ENCODE data around the gene PARVA.

The PARVA gene

DNA sequence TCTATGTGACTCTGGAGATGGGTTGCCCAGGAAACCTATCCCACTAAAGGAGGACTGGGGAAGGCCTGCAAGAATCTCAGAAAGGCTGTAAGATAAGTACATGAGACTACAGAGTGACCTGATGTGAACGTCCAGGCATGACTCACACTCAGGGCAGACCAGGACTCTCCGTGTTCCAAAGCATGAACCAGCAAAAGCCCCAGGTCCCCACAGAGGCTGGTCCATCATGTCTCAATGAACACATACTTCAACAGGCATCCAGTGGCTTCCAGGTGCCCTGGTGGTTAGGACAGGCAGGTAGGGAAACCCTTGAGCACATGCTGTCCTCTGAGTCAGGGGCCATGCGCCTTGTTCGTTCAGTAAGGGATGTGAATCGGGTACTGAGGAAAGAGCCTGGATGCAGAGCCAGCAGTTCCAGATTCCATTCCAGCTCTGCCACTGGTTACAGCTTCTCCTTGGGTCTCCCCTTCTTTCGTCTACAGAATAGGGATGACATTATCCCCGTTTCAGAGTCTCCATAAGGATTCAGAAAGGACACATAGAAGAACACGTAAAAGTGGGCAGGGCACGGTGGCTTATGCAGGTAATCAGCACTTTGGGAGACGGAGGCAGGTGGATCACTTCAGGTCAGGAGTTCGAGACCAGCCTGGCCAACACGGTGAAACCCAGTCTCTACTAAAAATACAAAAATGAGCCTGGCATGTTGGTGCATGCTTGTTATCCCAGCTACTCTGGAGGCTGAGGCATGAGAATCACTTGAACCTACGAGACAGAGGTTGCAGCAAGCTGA, 167.8 kb downstream of the PARVA start:
- in situ Hi-C loops (cut with MboI; ENCODE audit: low sequenced_read_pairs): no loop called here

DNA sequence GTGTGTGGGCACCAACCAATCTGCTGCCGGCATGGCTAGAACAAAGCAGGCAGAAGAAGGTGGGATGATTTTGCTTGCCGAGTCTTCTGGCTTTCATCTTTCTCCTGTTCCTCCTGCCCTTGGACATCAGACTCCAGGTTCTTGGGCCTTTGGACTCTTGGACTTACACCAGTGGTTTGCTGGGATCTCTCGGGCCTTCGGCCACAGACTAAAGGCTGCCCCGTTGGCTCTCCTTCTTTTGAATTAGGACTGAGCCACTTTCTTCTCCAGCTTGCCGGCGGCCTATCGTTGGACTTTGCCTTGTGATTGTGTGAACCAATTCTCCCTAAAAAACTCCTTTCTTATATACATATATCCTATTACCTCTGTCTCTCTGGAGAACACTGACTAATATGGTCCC, 168.8 kb downstream of the PARVA start:
- in situ Hi-C loops (cut with MboI; ENCODE audit: low sequenced_read_pairs): no loop called here

DNA sequence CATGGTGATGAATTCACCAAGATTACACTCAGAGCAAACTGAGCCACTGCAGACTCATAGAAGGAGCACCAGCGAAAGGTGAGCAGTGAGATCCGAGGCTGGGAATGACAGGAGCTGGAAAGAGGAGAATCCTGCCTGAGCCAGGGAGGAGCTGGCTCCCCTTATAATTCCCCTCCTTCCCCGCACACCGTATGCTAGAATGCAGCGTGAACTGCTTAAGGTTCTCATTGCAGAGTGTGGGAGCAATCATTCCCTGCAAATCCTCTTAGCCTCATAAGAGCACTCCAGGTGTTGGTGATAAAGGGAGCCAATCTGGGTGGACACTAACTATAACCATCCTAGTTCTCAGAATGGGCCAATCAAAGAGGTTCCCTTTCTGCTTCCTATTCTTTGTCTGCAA, 169.3 kb downstream of the PARVA start:
- in situ Hi-C loops (cut with MboI; ENCODE audit: low sequenced_read_pairs): no loop called here

DNA sequence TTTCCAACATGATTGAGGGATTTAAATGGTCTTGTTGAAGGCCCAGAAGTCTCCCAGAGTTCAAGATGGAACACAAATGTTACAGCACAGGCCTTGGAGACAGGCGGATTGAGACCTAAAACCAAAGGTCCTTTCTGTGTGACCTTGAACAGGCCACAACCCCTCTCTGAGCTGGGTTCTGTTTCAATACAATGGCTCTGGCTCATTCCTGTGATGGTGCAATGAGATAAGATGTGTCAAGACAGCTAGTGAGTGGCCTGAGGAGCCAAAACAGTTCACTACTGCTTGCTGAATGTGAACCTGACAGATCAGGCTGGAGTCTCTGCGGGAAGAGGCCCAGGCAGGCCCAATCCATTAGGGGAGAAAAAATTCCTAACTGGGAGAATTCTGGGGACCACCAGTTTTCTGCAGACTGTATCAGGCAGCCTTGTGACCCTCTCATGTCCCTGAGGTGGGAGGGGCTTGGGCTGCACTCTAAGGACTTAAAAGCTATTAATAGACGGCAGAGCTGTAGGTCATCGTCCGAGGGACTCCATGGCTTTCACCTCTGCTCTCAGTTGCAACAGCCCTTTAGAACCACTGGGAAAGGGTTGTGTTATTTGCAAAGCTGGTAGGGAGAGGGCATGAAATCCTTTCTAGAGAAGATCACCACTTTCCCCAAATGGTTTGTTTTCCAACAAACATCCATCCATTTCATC, 170.7 kb downstream of the PARVA start:
- in situ Hi-C loops (cut with MboI; ENCODE audit: low sequenced_read_pairs): no loop called here

DNA sequence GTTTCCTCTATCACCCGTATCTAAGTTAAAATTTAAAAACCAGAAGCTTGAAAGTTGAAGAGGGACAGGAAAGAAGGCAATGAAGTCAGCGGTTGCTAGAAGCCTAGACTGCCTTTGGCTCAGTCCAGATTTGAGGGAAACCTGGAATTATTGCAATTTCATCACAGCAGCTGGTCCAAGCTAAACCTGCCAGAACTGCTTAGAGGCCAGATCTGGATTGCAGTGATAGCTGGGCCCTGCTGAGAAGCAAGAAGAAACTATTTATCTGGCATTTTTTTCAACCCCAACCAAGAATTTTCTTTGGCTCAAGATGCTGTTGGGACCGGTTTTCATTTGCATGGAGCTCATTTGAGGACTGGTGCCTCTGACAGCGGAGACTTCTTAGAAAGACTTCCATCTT, 175.3 kb downstream of the PARVA start:
- in situ Hi-C loops (cut with MboI; ENCODE audit: low sequenced_read_pairs): no loop called here

DNA sequence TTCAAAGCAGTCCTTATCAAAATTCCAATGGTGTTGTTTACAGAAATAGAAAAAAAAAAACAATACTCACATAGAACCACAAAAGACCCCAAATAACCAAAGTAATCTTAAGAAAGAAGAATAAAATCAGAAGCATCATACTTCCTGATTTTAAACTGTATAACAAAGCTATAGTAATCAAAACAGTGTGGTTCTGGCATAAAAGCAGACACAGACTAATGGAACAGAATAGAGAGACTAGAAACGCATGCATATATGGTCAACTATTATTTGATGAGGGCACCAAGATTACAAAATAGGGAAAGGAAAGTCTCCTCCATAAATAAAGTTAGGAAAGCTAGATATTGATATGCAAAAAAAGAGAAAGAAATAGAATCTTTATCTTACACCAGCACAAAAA, 176.8 kb downstream of the PARVA start:
- in situ Hi-C loops (cut with MboI; ENCODE audit: low sequenced_read_pairs): no loop called here

DNA sequence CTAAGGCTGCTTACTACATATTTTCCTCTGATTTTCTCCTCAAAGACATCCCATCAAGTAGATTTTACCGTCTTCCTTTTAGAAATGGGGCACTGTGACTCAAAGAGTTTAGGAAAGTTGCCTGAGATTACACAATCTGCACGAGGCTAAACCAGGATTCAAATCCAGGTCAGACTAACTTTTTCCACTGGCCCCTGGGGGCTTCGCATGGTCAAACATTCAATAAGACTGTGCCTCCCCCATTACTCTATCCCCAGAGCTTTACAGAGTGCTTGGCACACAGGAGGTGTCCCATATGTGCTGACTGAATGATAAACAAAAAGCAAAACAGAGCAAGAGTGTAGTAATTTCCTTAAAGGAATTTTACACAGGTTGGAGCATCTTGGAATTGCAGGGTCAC, 178.8 kb downstream of the PARVA start:
- in situ Hi-C loops (cut with MboI; ENCODE audit: low sequenced_read_pairs): no loop called here

DNA sequence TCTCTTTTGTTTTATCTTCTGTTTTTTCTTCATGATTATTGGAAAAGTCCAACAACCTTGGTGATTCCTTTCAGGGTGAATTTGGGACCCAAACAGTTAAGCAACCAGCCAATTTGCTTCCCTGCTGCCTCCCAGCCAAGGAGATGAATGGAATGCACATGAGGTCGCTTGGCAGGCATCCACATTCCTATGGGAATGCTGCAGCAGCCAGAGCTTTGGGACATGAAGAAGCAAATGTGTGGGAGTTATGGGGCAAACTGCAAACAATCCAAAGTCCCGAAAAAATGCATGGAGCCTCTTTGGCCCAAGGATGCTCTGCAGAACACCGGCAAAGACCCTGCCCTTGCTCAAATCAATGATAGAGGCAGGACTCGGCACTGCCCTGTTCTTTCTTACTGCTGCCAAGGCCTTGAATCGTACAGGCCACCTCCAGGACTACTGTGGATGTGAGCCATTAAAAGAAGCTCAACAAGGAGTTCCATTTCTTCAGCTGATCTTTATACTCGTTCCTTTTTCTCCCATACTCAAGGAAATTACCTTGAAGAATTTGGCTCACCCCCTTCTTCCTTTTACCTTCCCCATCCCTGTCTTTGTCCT, 179.5 kb downstream of the PARVA start:
- in situ Hi-C loops (cut with MboI; ENCODE audit: low sequenced_read_pairs): no loop called here

DNA sequence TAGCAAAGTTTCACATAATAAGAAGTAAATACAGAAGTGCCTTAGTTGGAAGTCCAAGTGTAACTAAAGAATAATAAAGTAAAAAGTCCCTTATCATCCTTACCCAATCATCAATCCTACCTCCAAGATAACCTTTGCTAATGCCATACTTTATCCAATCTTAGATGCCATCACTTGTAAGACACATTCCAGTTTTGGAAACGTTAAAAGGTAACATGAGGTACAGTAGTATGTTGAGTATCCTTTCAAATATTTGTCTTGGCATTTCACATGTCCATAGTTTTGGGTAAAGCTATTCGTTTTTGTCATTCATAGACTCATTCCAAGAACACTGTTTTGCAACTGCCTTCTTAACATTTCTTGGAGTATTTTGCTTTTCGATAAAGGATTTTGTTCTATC, 181.6 kb downstream of the PARVA start:
- in situ Hi-C loops (cut with MboI; ENCODE audit: low sequenced_read_pairs): no loop called here

DNA sequence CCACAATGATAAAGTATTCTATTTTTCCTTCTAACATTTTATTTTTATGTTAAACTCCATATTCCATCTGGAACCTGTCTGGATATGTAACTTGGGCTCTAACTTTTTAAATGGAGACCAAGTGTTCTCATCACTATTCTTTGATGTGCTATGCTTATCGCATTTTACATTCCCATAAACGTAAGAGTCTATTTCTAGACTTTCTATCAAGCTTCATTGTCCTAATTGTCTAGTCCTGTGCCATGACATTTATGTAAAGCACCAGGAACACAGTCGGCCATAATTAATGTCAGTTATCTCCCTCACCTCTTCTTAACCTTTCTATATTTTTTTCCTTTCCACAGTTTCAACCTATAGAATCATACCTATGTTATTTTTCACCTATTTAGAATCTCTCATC, 183.0 kb downstream of the PARVA start:
- in situ Hi-C loops (cut with MboI; ENCODE audit: low sequenced_read_pairs): no loop called here

DNA sequence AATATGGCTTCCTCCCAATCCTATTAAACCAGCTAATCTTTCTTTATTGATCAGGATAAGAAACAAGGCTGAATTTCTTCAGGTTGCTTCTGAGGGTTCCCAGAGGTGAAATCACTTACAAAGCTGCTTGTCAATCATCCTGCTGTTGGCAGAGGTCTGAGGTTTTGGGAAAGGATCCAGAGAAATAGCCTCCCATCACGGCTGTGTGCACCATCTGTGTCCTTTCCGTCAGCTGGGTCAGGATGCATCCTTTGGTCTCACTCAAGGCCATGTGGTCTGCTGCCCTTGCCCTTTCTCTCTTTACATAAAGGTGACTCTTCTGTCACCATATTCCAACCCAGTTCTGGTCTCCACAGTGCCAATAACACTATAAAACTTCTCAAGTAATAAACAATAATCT, 183.5 kb downstream of the PARVA start:
- in situ Hi-C loops (cut with MboI; ENCODE audit: low sequenced_read_pairs): no loop called here

DNA sequence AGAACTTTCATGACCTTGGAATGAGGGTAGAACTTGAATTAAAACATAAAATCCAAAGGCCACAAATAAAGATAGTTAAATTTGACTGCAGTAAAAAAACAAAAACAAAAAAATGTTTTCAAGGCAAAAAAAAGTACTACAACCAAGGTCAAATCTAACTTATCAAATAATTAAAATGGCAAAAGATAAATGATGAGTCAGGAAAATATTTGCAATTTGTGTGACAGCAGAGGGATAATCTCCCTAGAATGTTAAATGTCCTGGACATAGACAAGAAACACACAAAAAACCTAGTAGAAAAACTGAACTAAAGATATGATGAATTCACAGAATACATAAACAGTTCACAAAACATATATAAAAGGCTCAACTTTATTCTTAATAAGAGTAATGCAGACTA, 186.6 kb downstream of the PARVA start:
- in situ Hi-C loops (cut with MboI; ENCODE audit: low sequenced_read_pairs): no loop called here

DNA sequence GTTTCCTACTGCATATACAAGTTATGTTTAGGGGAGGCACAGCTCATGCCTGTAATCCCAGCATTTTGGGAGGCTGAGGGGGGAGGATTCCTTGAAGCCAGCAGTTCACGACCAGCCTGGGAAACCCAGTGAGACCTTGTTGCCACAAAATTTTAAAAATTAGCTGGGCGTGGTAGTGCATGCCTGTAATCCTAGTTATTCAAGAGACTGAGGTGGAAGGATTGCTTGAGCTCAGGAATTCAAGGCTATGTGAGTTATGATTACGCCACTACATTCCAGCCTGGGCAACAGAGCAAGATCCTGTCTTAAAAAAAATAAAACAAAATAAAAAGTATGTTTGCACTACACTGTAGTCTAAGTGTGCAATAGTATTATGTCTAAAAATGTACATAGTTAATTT, 188.0 kb downstream of the PARVA start:
- in situ Hi-C loops (cut with MboI; ENCODE audit: low sequenced_read_pairs): no loop called here

DNA sequence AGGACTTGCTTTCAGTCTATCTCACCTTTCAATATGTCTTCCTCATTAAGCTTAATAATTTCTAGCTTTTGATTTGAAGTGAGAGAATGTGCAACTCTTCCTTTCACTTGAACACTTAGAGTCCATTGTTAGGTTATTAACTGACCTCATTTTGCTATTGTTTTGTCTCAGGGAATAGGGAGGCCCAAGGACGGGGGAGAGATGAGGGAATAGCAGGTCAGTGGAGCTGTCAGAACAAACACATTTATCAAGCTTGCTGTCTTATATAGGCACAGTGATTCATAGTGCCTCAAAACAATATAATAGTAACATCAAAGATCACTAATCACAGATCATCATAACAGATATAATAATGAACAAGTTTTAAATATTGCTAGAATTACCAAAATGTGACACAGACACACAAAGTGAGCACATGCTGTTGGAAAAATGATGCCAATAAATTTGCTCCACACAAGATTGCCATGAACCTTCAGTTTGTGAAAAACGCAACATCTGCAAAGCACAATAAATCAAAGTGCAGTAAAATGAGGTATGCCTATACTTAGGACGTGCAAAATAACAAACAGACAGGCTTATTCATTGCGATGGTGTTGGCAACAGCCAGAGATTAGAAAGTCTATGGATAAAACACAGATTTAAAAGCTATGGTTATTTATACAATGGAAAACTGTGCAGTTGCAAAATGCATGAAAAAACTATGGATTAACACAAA, 190.5 kb downstream of the PARVA start:
- in situ Hi-C loops (cut with MboI; ENCODE audit: low sequenced_read_pairs): no loop called here

DNA sequence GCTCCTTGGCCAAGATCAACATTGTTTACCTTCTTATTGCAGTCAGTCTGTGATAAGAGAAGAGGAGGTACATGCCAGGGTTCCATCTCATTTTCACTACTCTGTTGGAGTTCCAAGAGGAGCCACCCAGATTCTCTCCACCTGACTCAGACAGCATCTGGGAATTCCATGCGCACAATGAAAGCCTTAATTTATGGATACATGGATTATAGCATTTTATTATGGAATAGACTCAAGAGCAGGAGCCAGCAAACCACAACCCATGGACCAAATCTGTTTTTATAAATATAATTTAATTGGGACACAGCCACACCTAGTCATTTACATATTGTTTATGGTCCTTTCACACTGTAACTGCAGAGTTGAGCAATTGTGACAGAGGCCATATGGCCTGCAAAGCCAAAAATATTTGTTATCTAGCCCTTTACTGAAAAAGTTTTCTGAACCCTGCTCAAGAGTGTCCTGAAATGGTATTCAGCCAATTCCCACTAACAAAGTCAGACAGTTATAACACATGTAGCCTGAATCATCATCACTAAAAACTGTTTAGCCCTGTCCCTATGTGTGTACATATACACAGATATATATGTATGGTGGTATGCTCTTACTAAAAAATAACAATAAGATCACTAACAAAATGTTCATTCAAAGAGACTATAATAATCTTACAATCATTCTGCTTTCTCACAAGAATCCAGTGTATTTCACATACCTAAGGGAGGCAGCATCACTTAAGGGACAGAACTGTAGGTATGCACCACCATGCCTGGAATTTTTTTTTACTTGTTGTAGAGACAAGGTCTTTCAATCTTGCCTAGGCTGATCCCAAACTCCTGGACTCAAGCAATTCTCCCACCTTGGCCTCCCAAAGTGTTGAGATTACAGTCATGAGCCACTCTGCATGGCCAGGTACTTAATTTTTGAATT, 192.4 kb downstream of the PARVA start:
- in situ Hi-C loops (cut with MboI; ENCODE audit: low sequenced_read_pairs): no loop called here

DNA sequence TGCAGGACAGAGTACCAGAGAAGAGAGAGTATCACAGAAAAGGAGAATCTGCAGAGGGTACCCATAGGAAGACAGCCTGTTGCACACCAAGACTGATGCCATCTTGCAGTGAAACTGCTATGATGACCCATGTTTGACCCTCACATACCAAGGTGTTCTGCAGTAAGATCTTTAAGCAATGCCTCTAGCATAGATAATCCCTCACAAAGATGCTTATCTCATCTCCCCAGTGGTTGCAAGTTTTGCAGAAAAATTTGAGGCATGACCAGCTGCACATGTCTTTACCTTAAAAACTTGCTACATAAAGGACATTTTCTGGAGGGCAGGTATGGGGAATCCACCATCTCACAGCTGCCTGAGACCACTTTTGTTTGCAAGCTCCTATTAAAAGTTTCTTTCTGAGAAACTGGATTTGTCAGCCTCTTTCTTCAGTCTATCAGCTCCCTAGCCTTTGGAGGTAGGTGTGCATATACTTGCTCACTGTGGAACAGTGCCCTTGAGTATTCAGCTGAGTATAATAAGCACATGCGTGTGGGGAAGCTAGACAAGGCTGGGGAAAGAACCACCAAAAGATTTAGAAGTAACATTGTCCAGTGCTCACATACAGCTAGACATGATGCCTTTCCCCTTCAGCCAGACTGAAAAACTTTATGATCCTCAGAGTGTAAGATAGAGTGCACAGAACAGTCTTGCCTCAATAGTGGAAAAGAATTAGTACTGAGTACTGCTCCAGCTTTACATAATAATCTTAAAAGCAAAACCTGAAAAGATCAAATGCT, 196.5 kb downstream of the PARVA start:
- in situ Hi-C loops (cut with MboI; ENCODE audit: low sequenced_read_pairs): no loop called here

DNA sequence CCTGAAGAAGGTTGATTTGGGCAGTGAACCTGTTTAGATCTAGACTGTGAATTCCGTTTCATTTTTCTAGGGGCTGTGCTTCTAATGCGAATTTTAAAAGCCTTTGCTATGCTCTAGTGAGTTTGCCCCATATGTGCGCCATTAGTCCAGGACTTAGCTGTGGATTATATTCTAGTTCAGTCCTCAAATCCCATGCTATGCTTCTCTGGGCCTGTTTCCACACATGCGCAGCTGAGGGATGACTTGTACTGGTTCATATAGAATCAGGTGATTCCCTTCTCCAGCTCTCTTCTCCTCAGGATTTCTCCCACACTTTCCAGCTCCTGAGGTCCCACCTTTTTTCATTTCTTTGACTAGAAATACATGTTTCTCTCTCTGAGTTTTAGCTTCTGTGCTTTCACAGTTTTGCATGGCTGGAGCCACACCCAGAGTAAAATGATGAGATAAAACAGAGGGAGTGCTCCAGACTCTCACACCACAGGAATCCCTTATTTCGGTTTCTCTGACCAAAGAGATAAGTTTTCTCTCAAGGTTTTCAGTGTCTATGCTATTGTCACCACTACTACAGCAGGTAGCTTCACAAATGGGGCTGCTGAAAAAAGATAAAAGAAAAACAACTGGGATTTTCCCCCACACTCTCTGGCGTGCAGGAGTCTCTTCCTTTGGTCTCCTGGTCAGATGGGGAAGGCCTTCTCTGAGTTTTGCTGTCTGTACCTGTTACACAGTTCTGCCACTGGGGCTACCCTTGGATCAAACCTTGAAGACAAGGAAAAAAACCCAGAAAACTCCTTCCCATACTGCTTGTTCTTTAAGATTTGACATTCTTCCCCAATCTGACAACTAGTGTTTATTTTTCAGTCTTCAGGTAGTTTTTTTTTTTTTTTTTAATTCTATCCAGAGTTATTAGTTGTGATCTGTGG, 200.6 kb downstream of the PARVA start:
- in situ Hi-C loops (cut with MboI; ENCODE audit: low sequenced_read_pairs): no loop called here

DNA sequence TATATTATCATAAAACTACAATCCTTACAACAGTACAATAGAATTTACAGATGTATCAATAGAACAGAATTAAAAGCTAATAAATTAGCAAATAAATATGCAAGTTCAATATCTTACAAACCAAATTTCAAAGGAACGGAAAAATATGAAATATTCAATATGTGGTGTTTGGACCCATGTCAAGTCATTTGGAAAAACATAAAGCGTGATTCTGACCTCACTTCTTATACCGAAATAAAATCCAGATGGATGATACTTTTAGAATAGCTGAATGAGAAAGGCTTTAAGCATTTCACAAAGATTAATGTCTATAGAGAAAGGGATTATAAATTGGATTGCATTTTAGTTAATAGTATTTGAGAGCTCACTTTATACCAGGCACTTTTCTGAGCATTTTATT, 204.0 kb downstream of the PARVA start:
- in situ Hi-C loops (cut with MboI; ENCODE audit: low sequenced_read_pairs): no loop called here

DNA sequence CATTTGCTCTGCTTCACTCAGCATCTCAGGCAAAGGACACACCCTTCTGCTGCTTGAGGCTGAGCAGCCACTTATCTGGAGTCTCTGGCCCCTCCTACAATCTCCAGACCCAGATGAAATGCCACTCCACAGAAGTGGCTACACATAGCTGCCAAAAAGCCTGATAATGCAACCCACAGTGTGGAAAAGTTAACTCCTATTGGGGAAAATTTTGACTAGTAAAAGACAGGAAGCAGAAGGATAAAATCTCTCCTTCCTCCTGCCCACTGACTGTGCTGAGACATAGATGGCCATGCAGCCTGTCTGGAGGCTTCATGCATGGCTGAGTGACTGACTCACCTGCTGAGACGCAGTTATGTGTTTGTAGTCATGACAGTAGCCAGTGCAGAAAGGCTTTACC, 204.6 kb downstream of the PARVA start:
- in situ Hi-C loops (cut with MboI; ENCODE audit: low sequenced_read_pairs): no loop called here

All from hTERT RPE-1 (cell line).